ENCODE results near the gene SPRYD7. TPM values are rescaled to one million over a fixed set of nuclear protein-coding genes. Genes with fewer than 3 reads are reported as not detected.

The SPRYD7 gene
- total and polyA plus RNA-seq, 2 of the 13 experiments (the other 11 are each of a cell fraction or from before 2014, with no cell fraction given) = 2.7 to 5.9 TPM

DNA sequence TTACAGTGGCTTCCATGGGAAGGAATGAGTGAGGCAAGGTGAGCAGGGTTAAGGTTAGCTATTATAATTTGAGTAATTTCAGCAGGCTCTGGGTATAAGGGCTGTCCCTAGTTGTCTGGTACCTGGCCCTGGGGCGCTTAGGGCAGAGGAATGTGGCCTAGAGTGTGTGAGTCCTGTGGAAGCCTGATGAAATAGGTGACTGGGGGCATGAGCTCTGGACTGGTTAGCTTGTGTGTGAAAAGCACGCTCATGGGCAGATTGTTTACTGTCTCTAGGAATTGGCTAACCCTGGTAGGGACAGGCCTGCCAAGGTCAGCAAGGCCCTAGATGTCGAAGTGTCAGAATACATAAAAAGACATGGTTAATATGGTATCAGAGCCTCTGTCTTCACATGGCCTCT is 42.5 kb downstream of the SPRYD7 start (continued):
- TF ChIP-seq, protein P1, sequence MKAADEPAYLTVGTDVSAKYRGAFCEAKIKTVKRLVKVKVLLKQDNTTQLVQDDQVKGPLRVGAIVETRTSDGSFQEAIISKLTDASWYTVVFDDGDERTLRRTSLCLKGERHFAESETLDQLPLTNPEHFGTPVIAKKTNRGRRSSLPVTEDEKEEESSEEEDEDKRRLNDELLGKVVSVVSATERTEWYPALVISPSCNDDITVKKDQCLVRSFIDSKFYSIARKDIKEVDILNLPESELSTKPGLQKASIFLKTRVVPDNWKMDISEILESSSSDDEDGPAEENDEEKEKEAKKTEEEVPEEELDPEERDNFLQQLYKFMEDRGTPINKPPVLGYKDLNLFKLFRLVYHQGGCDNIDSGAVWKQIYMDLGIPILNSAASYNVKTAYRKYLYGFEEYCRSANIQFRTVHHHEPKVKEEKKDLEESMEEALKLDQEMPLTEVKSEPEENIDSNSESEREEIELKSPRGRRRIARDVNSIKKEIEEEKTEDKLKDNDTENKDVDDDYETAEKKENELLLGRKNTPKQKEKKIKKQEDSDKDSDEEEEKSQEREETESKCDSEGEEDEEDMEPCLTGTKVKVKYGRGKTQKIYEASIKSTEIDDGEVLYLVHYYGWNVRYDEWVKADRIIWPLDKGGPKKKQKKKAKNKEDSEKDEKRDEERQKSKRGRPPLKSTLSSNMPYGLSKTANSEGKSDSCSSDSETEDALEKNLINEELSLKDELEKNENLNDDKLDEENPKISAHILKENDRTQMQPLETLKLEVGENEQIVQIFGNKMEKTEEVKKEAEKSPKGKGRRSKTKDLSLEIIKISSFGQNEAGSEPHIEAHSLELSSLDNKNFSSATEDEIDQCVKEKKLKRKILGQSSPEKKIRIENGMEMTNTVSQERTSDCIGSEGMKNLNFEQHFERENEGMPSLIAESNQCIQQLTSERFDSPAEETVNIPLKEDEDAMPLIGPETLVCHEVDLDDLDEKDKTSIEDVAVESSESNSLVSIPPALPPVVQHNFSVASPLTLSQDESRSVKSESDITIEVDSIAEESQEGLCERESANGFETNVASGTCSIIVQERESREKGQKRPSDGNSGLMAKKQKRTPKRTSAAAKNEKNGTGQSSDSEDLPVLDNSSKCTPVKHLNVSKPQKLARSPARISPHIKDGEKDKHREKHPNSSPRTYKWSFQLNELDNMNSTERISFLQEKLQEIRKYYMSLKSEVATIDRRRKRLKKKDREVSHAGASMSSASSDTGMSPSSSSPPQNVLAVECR (CRISPR knock-in tag; IDR thresholded peaks at IDR 0.05; ENCODE audit: borderline replicate concordance) = peak; percentile 25; the same call in 1 of the 2 replicates
- peak; percentile 75; the same call in 1 of the 2 replicates for TF ChIP-seq HMG20A (CRISPR knock-in tag; IDR thresholded peaks at IDR 0.05; ENCODE audit: borderline replicate concordance)
- TF ChIP-seq HNF4G (IDR thresholded peaks at IDR 0.05; ENCODE audit: borderline replicate concordance, low read depth, low read length) = peak; percentile 25; the same call in 1 of the 2 replicates
- no peak for TF ChIP-seq HNF4G (CRISPR knock-in tag; IDR thresholded peaks at IDR 0.05; ENCODE audit: borderline replicate concordance, low read depth)
- peak; percentile 69; the same call in 1 of the 2 replicates for TF ChIP-seq FOXJ3 (CRISPR knock-in tag; IDR thresholded peaks at IDR 0.05; ENCODE audit: borderline replicate concordance)
- peak; percentile 57; the same call in 1 of the 2 replicates for TF ChIP-seq FOSL2 (CRISPR knock-in tag; IDR thresholded peaks at IDR 0.05)
- TF ChIP-seq, protein P2, sequence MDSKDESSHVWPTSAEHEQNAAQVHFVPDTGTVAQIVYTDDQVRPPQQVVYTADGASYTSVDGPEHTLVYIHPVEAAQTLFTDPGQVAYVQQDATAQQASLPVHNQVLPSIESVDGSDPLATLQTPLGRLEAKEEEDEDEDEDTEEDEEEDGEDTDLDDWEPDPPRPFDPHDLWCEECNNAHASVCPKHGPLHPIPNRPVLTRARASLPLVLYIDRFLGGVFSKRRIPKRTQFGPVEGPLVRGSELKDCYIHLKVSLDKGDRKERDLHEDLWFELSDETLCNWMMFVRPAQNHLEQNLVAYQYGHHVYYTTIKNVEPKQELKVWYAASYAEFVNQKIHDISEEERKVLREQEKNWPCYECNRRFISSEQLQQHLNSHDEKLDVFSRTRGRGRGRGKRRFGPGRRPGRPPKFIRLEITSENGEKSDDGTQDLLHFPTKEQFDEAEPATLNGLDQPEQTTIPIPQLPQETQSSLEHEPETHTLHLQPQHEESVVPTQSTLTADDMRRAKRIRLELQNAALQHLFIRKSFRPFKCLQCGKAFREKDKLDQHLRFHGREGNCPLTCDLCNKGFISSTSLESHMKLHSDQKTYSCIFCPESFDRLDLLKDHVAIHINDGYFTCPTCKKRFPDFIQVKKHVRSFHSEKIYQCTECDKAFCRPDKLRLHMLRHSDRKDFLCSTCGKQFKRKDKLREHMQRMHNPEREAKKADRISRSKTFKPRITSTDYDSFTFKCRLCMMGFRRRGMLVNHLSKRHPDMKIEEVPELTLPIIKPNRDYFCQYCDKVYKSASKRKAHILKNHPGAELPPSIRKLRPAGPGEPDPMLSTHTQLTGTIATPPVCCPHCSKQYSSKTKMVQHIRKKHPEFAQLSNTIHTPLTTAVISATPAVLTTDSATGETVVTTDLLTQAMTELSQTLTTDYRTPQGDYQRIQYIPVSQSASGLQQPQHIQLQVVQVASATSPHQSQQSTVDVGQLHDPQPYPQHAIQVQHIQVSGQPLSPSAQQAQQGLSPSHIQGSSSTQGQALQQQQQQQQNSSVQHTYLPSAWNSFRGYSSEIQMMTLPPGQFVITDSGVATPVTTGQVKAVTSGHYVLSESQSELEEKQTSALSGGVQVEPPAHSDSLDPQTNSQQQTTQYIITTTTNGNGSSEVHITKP (CRISPR knock-in tag; IDR thresholded peaks at IDR 0.05; ENCODE audit: low read depth) = no peak
- no peak for TF ChIP-seq TCF7L2 (IDR thresholded peaks at IDR 0.05; ENCODE audit: low read depth, low read length)
- no peak for TF ChIP-seq LCORL (IDR thresholded peaks at IDR 0.05)
- 0 out of 2 replicates have a peak, but pooled peaks have one; percentile 48 for TF ChIP-seq LCORL (CRISPR knock-in tag; IDR thresholded peaks at IDR 0.05)
- peak; percentile 61 for TF ChIP-seq ZFY (CRISPR knock-in tag; IDR thresholded peaks at IDR 0.05)
- TF ChIP-seq, protein P3, sequence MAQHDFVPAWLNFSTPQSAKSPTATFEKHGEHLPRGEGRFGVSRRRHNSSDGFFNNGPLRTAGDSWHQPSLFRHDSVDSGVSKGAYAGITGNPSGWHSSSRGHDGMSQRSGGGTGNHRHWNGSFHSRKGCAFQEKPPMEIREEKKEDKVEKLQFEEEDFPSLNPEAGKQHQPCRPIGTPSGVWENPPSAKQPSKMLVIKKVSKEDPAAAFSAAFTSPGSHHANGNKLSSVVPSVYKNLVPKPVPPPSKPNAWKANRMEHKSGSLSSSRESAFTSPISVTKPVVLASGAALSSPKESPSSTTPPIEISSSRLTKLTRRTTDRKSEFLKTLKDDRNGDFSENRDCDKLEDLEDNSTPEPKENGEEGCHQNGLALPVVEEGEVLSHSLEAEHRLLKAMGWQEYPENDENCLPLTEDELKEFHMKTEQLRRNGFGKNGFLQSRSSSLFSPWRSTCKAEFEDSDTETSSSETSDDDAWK (CRISPR knock-in tag; IDR thresholded peaks at IDR 0.05) = no peak
- no peak for TF ChIP-seq RARG (CRISPR knock-in tag; IDR thresholded peaks at IDR 0.05; ENCODE audit: low read depth)
- TF ChIP-seq ZNF432 (CRISPR knock-in tag; IDR thresholded peaks at IDR 0.05; ENCODE audit: borderline replicate concordance) = no peak
- TF ChIP-seq, protein P4, sequence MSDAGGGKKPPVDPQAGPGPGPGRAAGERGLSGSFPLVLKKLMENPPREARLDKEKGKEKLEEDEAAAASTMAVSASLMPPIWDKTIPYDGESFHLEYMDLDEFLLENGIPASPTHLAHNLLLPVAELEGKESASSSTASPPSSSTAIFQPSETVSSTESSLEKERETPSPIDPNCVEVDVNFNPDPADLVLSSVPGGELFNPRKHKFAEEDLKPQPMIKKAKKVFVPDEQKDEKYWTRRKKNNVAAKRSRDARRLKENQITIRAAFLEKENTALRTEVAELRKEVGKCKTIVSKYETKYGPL (CRISPR knock-in tag; IDR thresholded peaks at IDR 0.05) = no peak
- TF ChIP-seq SAP130 (CRISPR knock-in tag; IDR thresholded peaks at IDR 0.05; ENCODE audit: low read depth) = peak; percentile 59
- TF ChIP-seq HOXA5 (CRISPR knock-in tag; IDR thresholded peaks at IDR 0.05) = peak; percentile 73
- TF ChIP-seq ZNF331 (CRISPR knock-in tag; IDR thresholded peaks at IDR 0.05) = 0 out of 2 replicates have a peak, but pooled peaks have one; percentile 12
- TF ChIP-seq THAP11 (CRISPR knock-in tag; IDR thresholded peaks at IDR 0.05) = peak; percentile 50; the same call in 1 of the 2 replicates
- peak; percentile 28; the same call in 1 of the 3 replicates for TF ChIP-seq MXI1 (IDR thresholded peaks at IDR 0.05; ENCODE audit: borderline replicate concordance, low read depth, low read length)
- no peak for TF ChIP-seq AGO2 (optimal IDR thresholded peaks at IDR 0.05; ENCODE audit: low read depth, low read length)
- TF ChIP-seq PHF20 (CRISPR knock-in tag; IDR thresholded peaks at IDR 0.05) = no peak
